Fibroblast of skin of abdomen (primary cell): ENCODE data around the gene RASGRP4.
"Not testable (repeated sequence)": the region's sequence is repeated elsewhere in the genome, so short reads cannot be mapped to it uniquely, and the experiment has no call there.

ENCODE experiments used
- DNase-seq: peaks from one replicate; pipeline ENCODE4 v3.0.0-alpha.2; 2013

RASGRP4 gene

DNA sequence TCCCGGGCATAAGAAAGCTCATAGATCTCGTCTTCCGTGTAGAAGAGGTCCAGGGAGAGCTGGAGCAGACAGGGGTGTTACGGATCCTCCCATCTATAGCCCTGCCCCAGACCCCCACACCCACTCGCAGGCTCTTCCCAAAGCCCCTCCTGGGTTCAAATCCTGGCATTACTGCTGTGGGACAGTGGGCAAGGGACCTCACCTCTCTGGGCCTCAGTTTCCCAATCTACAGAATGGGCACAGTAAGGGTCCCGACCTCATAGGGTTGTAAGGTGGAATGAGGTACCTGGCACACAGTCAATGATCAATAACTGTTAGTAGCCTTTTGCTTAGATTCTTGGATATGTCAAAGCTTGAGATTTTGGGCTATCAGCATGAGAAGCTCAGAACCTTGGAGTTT is 12.6 kb downstream of the RASGRP4 start:
- no peak for DNase-seq

DNA sequence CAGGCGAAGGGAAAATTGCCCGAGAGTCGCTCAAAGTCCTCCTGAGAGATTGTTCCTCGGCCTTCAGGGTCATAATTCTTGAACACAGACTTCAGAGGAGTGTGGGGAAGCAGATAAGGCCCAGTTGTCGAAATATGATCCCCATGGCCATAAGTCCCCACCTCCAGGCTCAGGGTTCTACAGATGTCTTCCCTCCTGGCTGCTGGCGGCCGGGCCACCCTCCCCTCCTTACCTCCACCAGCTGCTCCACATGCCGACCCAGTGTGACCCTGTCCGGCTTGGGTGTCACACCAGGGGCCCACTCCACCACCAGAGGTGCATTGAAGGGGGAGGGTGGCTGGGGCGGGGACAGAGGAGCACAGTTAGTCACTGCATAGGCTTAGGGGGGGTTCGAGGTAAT is 13.1 kb downstream of the RASGRP4 start:
- DNase-seq: no peak

DNA sequence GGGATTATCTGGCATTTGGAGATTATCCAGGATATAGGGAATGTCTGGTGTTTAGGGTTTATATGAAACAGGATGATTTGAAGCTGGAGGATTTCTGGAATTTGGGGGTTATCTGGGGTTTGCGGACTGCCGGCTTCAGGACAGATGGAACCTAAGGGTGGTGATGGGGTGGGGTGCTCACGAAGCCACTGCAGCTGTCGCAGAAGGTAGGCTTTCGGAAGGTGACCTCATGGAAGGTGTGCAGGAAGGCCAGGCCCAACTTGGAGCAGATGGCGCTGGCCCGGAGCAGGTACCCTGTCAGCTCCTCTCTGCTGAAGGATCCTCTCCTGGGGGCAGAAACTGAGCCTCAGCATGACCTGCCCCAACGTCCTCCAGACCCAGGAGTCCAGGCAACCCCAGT is 13.5 kb downstream of the RASGRP4 start:
- DNase-seq: no peak

- not testable (repeated sequence) for DNase-seq
These were observed 14.1 kb downstream of the RASGRP4 start for GRCh38 chr19:38411898-38412297.

DNA sequence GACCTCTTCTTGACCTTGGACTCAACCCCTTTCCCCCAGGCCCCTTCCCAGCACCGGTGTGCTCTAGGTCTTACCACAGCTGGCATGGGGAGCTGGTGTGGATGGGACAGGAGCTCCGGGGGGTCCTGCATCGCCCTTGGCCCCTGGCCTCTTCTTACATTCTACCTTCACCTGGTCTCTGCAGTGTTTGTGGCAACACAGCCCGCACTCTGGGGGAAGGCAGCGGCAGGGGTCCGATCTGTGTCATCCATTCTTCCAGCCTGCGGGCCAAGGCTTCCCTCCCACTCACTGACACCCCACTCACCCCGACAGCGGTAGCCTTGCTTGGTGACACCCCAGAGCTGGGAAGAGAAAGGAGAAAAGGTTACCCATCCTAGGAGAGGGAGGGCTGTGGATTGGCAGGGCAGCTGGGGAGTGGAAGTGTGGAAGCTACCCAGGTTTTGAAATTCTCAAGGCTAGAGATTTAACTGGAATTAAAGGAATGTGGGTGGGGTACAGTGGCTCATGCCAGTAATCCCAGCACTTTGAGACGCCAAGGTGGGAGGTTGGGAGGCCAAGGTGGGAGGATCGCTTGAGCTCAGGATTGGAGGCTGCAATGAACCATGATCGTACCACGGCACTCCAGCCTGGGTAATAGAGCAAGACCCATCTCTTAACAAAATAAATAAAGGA is 14.8 kb downstream of the RASGRP4 start:
- DNase-seq: no peak

DNA sequence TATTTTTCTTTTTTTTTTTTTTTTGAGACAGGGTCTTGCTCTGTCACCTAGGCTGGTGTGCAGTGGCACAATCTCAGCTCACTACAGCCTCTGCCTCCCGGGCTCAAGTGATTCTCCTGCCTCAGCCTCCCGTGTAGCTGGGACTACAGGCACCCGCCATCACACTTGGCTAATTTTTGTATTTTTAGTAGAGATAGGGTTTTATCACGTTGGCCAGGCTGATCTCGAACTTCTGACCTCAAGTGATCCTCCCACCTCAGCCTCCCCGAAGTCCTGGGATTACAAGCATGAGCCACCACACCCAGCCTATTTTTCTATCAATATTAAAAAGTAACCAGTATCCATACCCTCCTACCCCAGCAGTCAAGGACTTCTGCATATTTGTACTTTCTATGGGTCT is 15.6 kb downstream of the RASGRP4 start:
- not testable (repeated sequence) for DNase-seq

DNA sequence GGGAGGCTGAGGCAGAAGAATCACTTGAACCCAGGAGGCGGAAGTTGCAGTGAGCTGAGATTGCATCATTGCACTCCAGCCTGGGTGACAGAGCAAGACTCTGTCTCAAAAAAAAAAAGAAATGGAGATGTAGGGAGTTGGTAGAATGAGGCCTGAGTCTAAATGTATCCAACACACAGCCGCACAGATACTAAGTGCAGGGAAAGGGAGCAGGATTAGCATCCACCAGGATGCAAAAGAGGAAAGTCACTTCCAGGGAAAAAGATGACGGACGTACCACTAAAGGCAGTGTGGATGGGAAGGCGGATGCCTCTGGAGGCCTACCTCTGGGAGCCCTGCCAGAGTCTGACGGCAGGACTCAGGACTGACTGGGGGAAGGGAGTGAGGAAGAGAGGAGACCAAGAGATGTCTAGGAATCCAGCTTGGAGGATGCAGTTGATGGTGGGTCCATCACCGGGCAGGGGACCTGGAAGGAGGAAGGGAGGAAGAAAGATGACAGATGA is 16.3 kb downstream of the RASGRP4 start:
- peak; percentile 63 for DNase-seq

GRCh38 chr19:38405276-38405675 is 20.7 kb downstream of the RASGRP4 start:
- DNase-seq: no peak

DNA sequence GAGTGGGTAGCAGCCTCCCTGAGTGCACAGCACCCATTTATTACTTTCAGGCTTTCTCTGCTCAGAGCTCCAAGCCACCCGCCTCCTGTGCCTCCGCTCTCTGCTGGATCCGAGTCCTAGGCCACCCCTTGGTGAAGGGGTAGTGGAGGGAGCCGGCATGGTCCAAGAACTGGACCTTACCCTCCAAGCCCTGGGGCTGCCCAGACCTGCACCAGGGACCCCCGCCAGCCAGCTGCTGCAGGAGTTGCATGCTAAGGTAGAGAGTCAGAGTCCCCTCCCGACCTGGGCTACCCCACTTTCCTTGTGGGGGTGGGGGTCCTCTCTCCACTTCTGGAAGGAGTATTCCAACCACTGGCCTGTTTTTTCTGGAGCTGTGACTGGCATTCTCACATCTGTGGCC is 21.2 kb downstream of the RASGRP4 start:
- DNase-seq: no peak

- DNase-seq: peak; percentile 96
These were observed 22.9 kb downstream of the RASGRP4 start, which contains the start of gene FAM98C for GRCh38 chr19:38402967-38403674. TSS of gene FAM98C (plus strand) at chr19:38403093. CDS start at chr19:38403154, 61 bp downstream.

DNA sequence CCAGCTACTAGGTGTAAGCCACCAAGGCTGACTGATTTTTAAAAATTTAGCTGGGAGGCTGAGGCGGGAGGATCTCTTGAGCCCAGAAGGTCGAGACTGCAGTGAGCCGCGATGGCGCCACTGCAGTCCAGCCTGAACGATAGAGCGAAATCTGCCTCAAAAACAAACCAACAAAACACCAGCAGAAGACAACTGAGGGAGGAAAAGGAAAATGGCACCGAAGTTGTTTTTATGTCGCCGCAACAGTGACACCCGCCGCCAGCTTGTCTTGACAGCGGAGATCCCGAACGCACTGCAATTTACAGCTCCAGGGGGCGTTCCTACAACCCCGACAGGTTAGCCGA is 23.4 kb downstream of the RASGRP4 start:
- DNase-seq: no peak

DNA sequence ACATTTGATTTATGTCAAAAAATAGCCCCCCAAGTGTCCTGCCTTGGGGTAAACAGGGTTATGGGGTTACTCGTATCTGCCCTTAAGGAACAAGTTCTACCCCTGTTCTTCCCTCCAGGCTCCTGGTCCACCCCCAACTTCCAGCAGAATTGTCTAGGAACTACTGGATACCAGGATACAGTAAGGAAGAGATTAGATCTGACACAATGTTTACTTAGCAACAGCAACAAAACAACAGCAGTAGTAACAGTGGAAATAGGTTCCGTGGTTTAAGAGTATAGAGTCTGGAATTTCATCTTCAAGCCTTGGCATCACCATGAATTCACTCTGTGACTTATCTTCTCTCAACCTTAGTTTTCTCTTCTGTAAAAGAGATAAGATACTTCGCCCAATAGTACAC is 24.9 kb downstream of the RASGRP4 start:
- DNase-seq: peak; percentile 15

GRCh38 chr19:38400361-38400760 is 25.7 kb downstream of the RASGRP4 start:
- no peak for DNase-seq

DNA sequence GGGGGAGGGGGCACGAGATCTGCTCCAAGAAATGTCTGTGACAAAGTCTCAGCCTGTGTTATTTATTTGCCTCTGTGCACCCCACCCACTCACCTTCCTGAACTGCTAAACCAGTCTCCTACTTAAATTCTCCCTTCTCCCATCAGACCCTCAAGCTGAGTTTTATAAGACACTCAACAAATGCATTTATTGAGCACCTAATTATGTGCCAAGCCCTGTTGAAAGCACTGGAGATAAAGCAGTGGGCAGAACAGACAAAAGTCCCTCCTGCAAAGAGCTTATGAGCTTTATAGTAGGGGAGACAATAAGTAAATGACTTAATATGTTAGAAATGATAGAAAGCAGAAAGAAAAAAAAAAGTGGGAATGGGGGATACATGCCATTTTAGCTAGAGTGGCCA is 26.5 kb downstream of the RASGRP4 start:
- DNase-seq: no peak

GRCh38 chr19:38399081-38399480 is 26.9 kb downstream of the RASGRP4 start:
- DNase-seq: no peak

DNA sequence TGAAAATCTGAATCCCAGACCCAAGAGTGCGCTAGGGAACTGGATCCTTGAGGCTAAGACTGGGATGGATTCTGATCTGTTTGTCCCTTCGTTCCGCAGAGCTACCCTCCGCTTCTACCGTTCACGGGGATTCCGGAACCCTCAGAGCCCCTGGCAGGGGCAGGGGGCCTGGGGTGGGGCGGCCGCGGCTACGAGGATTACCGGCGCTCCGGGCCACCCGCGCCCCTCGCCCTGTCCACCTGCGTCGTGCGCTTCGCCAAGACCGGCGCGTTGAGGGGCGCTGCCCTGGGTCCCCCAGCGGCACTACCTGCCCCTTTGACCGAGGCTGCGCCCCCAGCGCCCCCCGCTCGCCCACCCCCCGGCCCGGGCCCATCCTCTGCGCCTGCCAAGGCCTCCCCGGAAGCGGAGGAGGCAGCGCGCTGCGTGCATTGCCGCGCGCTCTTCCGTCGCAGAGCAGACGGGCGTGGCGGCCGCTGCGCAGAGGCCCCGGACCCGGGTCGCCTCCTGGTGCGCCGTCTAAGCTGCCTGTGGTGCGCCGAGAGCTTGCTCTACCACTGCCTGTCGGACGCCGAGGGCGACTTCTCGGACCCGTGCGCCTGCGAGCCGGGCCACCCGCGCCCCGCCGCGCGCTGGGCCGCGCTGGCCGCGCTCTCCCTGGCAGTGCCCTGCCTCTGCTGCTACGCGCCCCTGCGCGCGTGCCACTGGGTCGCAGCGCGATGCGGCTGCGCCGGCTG is 30.5 kb downstream of the RASGRP4 start:
- DNase-seq: no peak

DNA sequence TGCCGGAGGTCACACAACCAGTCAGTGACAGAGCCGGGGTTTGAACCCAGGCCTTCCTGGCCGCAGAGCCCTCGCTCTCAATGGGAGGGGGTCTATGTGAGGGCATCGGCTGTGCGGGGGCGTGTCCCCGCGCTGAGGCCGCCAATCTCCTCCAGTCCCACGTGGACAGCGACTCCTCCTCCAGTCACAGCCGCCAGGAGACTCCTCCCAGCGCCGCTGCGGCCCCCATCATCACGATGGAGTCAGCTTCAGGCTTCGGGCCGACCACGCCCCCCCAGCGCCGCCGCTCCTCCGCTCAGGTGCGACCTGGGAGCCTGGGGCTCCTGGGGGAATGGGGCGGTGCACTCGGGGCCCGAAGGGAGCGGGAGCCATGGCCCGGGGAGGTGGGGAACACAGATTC is 31.5 kb downstream of the RASGRP4 start:
- DNase-seq: peak; percentile 59

GRCh38 chr19:38392707-38393308 is 33.2 kb downstream of the RASGRP4 start:
- peak; percentile 35 for DNase-seq

- no peak for DNase-seq
These were observed 34.0 kb downstream of the RASGRP4 start for GRCh38 chr19:38391911-38392464.

GRCh38 chr19:38389957-38390924 is 35.8 kb downstream of the RASGRP4 start:
- no peak for DNase-seq
